ENCODE measurements around the gene RNF4.
"Not testable (repeated sequence)": the region's sequence is repeated elsewhere in the genome, so short reads cannot be mapped to it uniquely, and the experiment has no call there.

RNF4 gene

DNA sequence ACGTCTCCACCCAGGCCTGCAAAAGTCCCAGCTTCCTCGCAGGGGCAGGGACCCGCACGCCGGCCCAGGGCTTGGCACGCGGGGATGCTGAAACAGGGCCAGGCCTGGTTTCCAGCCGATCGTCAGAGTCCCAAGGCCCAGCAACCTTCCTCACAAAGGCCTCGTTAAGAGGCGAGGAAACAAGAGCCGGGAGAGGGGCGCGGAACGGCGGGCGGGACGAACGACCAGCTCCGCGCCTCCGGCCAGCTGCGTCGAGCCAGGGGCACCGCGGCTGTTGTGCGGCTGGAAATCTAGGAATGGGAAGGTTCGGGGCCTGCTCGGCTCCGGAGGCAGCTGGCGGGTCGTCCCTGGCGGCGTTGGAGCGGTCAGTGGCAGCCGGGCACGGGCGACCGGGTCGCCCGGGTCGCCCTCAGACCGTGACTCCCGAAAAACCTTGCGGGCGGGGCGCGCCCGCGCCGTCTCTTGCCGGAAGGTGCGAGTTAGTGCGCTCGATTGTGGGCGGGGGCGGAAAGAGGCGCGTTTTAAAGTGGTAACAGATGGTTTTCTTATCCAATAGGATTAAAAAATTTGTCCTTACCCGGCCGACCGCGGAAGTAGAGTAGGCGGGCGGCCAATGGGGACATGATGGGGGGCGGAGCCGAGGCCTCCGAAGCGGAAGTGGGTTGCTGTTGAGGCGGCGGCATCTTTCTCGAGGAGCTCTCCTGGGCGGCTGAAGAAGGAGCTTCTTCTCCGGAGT, at the start of gene RNF4:
RNF4 (plus strand) TSS at position 651 of the 736 bp plus-strand sequence. CDS start 21,388 bp downstream, outside the sequence.
- H3K27me3 Mint-ChIP-seq = no peaks in the 10 kb centered on the region
- peak within 1 kb of the TSS; percentile 92 for H3K27ac Mint-ChIP-seq
- peaks cover 42% of the 10 kb centered on the region for H3K36me3 Mint-ChIP-seq (ENCODE audit: low read depth)
- peak within 1 kb of the TSS; percentile 92 for H3K4me3 Mint-ChIP-seq
- peaks cover 51% of the 10 kb centered on the region for H3K4me1 Mint-ChIP-seq (ENCODE audit: low read depth)
- H3K9me3 Mint-ChIP-seq = no peaks in the 10 kb centered on the region

DNA sequence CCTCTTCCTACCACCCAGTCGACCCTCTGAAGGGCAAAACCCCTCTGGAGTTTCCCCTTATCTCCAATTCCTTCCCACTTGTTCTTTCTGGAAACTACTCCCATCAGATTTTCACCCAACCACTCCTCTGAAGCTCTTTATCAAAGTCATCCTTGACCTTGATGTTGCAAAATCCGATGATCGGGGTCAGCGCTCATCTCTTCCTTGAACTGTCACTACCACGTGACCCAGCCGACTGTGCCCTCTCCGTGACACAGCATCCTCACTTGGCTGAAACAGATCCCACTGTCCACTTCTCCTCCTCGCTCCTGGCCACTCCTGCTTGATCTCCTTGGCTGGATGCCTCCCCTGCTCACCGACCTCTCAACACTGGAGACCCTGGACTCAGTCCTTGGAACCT, 49.1 kb upstream of the RNF4 start:
- H3K4me1 Mint-ChIP-seq (ENCODE audit: low read depth) = peaks cover 33% of the 10 kb centered on the region
- no peaks in the 10 kb centered on the region for H3K36me3 Mint-ChIP-seq (ENCODE audit: low read depth)
- no peak overlapping the region for H3K27ac Mint-ChIP-seq
- H3K4me3 Mint-ChIP-seq = peak overlapping the region; percentile 78
- peaks cover 51% of the 10 kb centered on the region for H3K27me3 Mint-ChIP-seq
- no peaks in the 10 kb centered on the region for H3K9me3 Mint-ChIP-seq

DNA sequence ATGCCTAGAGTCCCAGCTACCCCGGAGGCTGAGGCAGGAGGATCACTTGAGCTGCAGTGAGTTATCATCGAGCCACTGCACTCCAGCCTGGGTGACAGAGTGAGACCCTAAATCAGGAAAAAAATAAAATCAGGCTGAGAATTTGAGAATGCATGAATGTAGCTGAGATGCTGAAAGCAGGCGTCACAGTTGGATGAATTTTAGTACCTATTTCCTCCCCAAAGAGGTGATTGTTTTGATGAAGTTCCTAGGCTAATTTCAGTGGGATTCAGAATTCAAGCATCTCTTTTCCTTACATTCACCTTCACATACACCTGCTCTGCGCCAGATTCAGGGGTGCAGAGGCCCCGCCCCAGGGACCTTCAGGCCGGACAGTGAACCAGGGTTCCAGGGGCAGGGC, 47.0 kb upstream of the RNF4 start:
- H3K36me3 Mint-ChIP-seq (ENCODE audit: low read depth) = no peaks in the 10 kb centered on the region
- peaks cover 39% of the 10 kb centered on the region for H3K27me3 Mint-ChIP-seq
- no peak overlapping the region for H3K4me3 Mint-ChIP-seq
- no peak overlapping the region for H3K27ac Mint-ChIP-seq
- no peaks in the 10 kb centered on the region for H3K9me3 Mint-ChIP-seq
- peaks cover 14% of the 10 kb centered on the region for H3K4me1 Mint-ChIP-seq (ENCODE audit: low read depth)

DNA sequence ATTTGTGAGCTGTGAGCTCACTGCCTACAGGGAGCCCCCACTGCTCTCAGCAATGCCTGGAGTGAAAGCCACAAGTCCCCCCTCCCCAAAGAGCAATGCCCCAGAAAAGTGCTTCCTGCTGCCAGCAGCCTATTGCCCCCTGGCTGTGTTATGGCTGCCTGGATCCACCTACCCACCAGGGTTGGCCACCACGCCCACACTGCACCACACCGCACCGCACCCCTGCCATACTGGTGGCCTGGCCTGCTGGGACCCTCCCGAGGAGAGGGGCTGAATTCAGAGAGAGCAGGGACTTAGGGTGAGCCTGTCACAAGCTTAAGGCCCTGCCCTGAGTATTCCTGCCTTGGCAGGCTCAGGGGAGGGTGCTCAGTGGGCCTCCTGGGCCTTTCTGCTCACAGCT, 45.8 kb upstream of the RNF4 start:
- peaks cover 39% of the 10 kb centered on the region for H3K27me3 Mint-ChIP-seq
- H3K27ac Mint-ChIP-seq = no peak overlapping the region
- H3K4me1 Mint-ChIP-seq (ENCODE audit: low read depth) = peaks cover 14% of the 10 kb centered on the region
- H3K36me3 Mint-ChIP-seq (ENCODE audit: low read depth) = no peaks in the 10 kb centered on the region
- H3K4me3 Mint-ChIP-seq = no peak overlapping the region
- no peaks in the 10 kb centered on the region for H3K9me3 Mint-ChIP-seq

- Mint-ChIP-seq H3K4me1 (ENCODE audit: low read depth) (peaks cover 14% of the 10 kb centered on the region), H3K27ac (no peak overlapping the region), H3K4me3 (no peak overlapping the region), H3K27me3 (peaks cover 39% of the 10 kb centered on the region), H3K9me3 (no peaks in the 10 kb centered on the region), H3K36me3 (ENCODE audit: low read depth) (no peaks in the 10 kb centered on the region)
These were observed 45.2 kb upstream of the RNF4 start for GRCh38 chr4:2423695-2424094.

DNA sequence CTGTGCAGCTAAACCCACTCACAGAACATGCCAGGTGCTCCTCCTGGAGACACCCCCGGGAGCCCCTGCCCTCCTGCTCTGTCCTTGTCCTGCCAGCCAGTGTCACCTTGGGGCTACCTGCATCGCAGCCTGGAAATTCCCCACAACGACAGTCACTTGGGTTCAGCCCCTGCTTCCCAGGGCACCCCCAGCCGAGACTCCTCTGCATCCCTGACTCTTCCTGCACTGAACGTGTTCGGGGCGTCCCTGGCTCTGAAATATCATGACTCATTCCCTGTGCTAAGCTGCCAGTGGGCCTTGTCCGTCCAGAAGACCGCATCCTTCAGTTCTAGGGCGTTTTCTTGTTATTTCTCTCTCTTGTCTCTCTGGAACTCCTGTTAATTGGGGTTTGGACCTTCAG, 44.3 kb upstream of the RNF4 start:
- Mint-ChIP-seq H3K27me3 (peaks cover 34% of the 10 kb centered on the region), H3K9me3 (no peaks in the 10 kb centered on the region), H3K4me1 (ENCODE audit: low read depth) (peaks cover 7% of the 10 kb centered on the region), H3K36me3 (ENCODE audit: low read depth) (no peaks in the 10 kb centered on the region), H3K4me3 (no peak overlapping the region), H3K27ac (no peak overlapping the region)

DNA sequence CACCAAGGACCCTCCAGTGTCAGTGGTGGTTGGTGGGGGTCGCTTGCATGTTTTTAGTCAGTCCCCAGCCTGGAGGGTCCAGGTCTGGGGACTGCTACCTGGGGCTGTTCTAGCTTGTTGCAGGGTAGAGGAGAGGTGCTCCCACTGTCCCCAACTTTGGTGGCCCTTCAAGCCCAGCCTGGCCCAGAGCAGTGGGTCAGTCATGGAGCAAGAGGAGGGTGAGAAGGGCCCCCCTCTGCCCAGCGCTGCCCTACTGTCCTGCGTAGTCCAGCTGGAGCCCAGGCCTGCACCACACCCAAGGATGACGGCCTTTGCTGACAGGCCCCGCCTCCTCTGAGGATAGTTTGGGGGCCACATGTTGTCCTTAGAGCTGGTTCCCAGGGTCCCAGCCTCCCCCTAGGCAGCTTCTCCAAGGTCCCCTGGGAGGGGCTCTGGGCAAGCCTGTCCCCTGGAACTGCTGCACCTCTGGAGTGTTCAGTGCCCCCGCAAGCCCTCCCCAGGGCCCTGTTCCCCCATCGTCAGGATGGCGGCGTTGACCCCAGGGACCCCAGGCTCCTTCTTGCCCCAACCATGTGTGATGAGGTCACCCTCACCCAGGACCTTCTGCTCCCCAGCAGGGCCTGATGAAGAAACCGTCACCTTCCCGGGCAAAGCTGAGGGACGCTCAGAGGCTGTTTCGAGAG, 43.4 kb upstream of the RNF4 start:
- peaks cover 25% of the 10 kb centered on the region for H3K27me3 Mint-ChIP-seq
- no peaks in the 10 kb centered on the region for H3K36me3 Mint-ChIP-seq (ENCODE audit: low read depth)
- no peak overlapping the region for H3K27ac Mint-ChIP-seq
- H3K9me3 Mint-ChIP-seq = no peaks in the 10 kb centered on the region
- H3K4me3 Mint-ChIP-seq = no peak overlapping the region
- H3K4me1 Mint-ChIP-seq (ENCODE audit: low read depth) = no peaks in the 10 kb centered on the region

- peaks cover 20% of the 10 kb centered on the region for H3K27me3 Mint-ChIP-seq
- H3K9me3 Mint-ChIP-seq = no peaks in the 10 kb centered on the region
- H3K36me3 Mint-ChIP-seq (ENCODE audit: low read depth) = no peaks in the 10 kb centered on the region
- H3K27ac Mint-ChIP-seq = no peak overlapping the region
- no peak overlapping the region for H3K4me3 Mint-ChIP-seq
- no peaks in the 10 kb centered on the region for H3K4me1 Mint-ChIP-seq (ENCODE audit: low read depth)
These were observed 42.9 kb upstream of the RNF4 start for GRCh38 chr4:2426069-2426397.

GRCh38 chr4:2426711-2427275, 42.1 kb upstream of the RNF4 start:
- peaks cover 16% of the 10 kb centered on the region for H3K27me3 Mint-ChIP-seq
- no peaks in the 10 kb centered on the region for H3K9me3 Mint-ChIP-seq
- H3K36me3 Mint-ChIP-seq (ENCODE audit: low read depth) = no peaks in the 10 kb centered on the region
- H3K4me1 Mint-ChIP-seq (ENCODE audit: low read depth) = no peaks in the 10 kb centered on the region
- H3K27ac Mint-ChIP-seq = no peak overlapping the region
- H3K4me3 Mint-ChIP-seq = no peak overlapping the region

- peaks cover 10% of the 10 kb centered on the region for H3K27me3 Mint-ChIP-seq
- H3K4me1 Mint-ChIP-seq (ENCODE audit: low read depth) = no peaks in the 10 kb centered on the region
- H3K9me3 Mint-ChIP-seq = no peaks in the 10 kb centered on the region
- H3K4me3 Mint-ChIP-seq = no peak overlapping the region
- no peaks in the 10 kb centered on the region for H3K36me3 Mint-ChIP-seq (ENCODE audit: low read depth)
- no peak overlapping the region for H3K27ac Mint-ChIP-seq
These were observed 41.2 kb upstream of the RNF4 start for GRCh38 chr4:2427383-2428334.

DNA sequence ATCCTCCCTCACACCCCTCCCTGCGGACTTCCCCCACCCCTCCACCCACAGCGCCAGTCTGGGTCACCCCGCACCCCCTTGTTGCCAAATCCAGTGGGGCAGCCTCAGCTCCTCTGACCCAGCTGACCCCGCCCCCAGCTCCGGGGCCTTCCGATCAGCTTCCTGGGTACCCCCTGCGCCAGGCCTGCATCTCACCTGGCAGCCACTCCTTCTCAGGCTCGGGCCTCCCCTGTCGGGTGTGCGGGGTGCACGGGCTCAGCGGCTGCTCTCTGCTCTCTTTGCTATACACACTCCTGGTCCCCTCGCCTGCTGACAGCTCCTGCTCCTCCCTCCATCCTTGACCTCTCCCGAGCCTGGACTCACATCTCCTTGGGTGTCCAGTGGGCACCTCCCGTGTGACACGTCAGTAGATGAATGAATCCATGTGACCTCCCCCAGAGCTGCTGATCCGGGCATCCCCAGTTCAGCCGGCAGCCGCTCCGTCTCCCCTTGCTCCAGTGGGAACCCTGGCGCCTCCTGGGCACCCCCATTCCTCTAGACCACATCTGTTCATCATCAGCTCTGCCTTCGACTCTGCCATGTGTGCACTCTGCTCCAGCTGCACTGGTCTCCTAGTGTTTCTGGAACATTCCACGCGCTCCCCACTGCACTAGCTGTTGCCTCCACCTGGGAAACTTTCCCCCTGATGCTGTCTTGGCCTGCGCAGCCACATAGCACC, 40.3 kb upstream of the RNF4 start:
- Mint-ChIP-seq H3K4me3 (no peak overlapping the region), H3K27ac (no peak overlapping the region), H3K27me3 (peaks cover 4% of the 10 kb centered on the region), H3K4me1 (ENCODE audit: low read depth) (no peaks in the 10 kb centered on the region), H3K9me3 (no peaks in the 10 kb centered on the region), H3K36me3 (ENCODE audit: low read depth) (no peaks in the 10 kb centered on the region)

GRCh38 chr4:2429945-2430757, 38.8 kb upstream of the RNF4 start:
- H3K4me1 Mint-ChIP-seq (ENCODE audit: low read depth); H3K4me3 Mint-ChIP-seq; H3K27me3 Mint-ChIP-seq; H3K36me3 Mint-ChIP-seq (ENCODE audit: low read depth); H3K9me3 Mint-ChIP-seq; H3K27ac Mint-ChIP-seq: not testable (repeated sequence)

DNA sequence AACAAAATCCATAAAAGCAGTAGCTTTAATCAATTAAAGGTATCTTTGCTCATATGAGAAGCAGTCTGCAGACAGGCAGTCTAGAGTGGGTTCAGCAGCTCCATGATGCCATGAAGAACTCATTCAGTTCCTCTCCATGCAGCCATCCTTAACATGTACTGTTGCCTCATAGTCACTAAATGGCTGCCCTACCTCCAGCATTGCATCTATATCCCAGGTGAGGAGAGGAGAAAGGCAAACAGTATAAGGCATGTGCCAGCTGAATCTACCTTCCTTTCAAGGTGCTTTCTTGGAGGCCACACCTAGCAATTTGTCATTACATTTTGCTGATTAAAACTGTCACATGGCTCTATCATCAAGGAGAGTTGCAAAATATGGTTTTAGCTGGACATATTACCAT, 36.9 kb upstream of the RNF4 start:
- no peak overlapping the region for H3K27ac Mint-ChIP-seq
- H3K4me1 Mint-ChIP-seq (ENCODE audit: low read depth) = no peaks in the 10 kb centered on the region
- H3K27me3 Mint-ChIP-seq = no peaks in the 10 kb centered on the region
- no peak overlapping the region for H3K4me3 Mint-ChIP-seq
- H3K9me3 Mint-ChIP-seq = no peaks in the 10 kb centered on the region
- no peaks in the 10 kb centered on the region for H3K36me3 Mint-ChIP-seq (ENCODE audit: low read depth)

Data from stimulated activated naive CD8-positive, alpha-beta T cell treated with anti-CD3 and anti-CD28 coated beads, Interleukin-15, Interleukin-2, amounts not matched to agents 100 ng/mL and 50 ng/mL, for 24 hours (primary cell).